ENCODE data around the gene GRK2. TPM values are rescaled to one million over a fixed set of nuclear protein-coding genes. Genes with fewer than 3 reads are reported as not detected.
A peak's percentile ranks its signal among the peaks of the same experiment; 100 is the strongest.

Gene GRK2
- total RNA-seq, 1 experiment from 2014 or later = 56.3 TPM

- no peak overlapping the region for H2AFZ ChIP-seq (ENCODE audit: low read length)
- H3K56ac ChIP-seq (ENCODE audit: insufficient read length, low read depth, low read length) = no peak overlapping the region
- no peak overlapping the region for H2BK20ac ChIP-seq (ENCODE audit: low read depth, low read length, poor library complexity, severe bottlenecking)
- H3K9ac ChIP-seq (ENCODE audit: extremely low read depth, insufficient read length, low read length) = no peak overlapping the region
- TF ChIP-seq CTCF (conservative IDR thresholded peaks at IDR 0.05) = no peak
- H3K79me2 ChIP-seq (ENCODE audit: insufficient read depth, low read length) = no peaks in the 10 kb centered on the region
- H2BK15ac ChIP-seq (ENCODE audit: low read depth, low read length) = no peak overlapping the region
- H3K4me2 ChIP-seq (ENCODE audit: insufficient read depth, insufficient read length, low read length) = peak overlapping the region; percentile 65
- no peak overlapping the region for H4K91ac ChIP-seq (ENCODE audit: insufficient read length, low read depth, low read length)
- H4K8ac ChIP-seq (replicated peaks; ENCODE audit: insufficient read length, low read depth, low read length) = no peak overlapping the region
- peaks cover 11 to 16% of the 10 kb centered on the region in 2 experiments for H3K4me1 Mint-ChIP-seq
- no peak overlapping the region for H3K4ac ChIP-seq (ENCODE audit: low read depth, low read length)
- H3K23ac ChIP-seq (ENCODE audit: insufficient read length, low read depth, low read length) = no peak overlapping the region
- H3K18ac ChIP-seq (ENCODE audit: insufficient read length, low read depth, low read length) = no peak overlapping the region
- H3K27ac ChIP-seq (ENCODE audit: insufficient read length, low read depth, low read length) = no peak overlapping the region
- no peak overlapping the region for H2BK120ac ChIP-seq (ENCODE audit: low read depth, low read length, poor library complexity, severe bottlenecking)
- H3K4me1 ChIP-seq (ENCODE audit: insufficient read depth, low read length) = no peaks in the 10 kb centered on the region
- H3K9me3 ChIP-seq (ENCODE audit: control insufficient read depth, low read depth, low read length) = no peaks in the 10 kb centered on the region
- peak; percentile 38 for DNase-seq
- H3K23me2 ChIP-seq (ENCODE audit: insufficient read length, low read depth, low read length, poor library complexity, severe bottlenecking) = peaks cover 16% of the 10 kb centered on the region
- H3K14ac ChIP-seq (ENCODE audit: insufficient read depth, low read length) = no peak overlapping the region; the same call in 1 of the 2 replicates
- H4K20me1 ChIP-seq (ENCODE audit: control insufficient read depth, insufficient read depth, insufficient read length) = no peaks in the 10 kb centered on the region
- no peaks in the 10 kb centered on the region for H3K9me3 Mint-ChIP-seq
- H3K4me3 Mint-ChIP-seq = peak overlapping the region; percentile 65 to 74
- H3T11ph ChIP-seq (ENCODE audit: low read length) = no peak overlapping the region
- H3K79me1 ChIP-seq (ENCODE audit: insufficient read depth, low read depth, low read length, poor library complexity, severe bottlenecking) = no peaks in the 10 kb centered on the region
- H2AK5ac ChIP-seq (ENCODE audit: insufficient read length, low read length) = no peak overlapping the region
- no peak overlapping the region for H2BK12ac ChIP-seq (ENCODE audit: insufficient read length, low read depth, low read length)
- peaks cover 6% of the 10 kb centered on the region for H3K27me3 Mint-ChIP-seq (ENCODE audit: low read depth)
- no peak overlapping the region for H3K27ac Mint-ChIP-seq
- H2BK5ac ChIP-seq (ENCODE audit: insufficient read length, low read length) = no peak overlapping the region
- no peaks in the 10 kb centered on the region for H3K27me3 ChIP-seq (ENCODE audit: insufficient read depth, low read length)
- peaks cover 0 to 26% (median 8%) of the 10 kb centered on the region in 3 experiments; a peak in 4 of 7 replicates for H3K36me3 Mint-ChIP-seq (ENCODE audit: insufficient read depth in 1 of 3, low read depth in 3 of 3)
- H4K5ac ChIP-seq (ENCODE audit: insufficient read length, low read depth, low read length) = no peak overlapping the region
- WGBS (ENCODE audit: extremely low coverage, insufficient read length, low lambda C conversion rate) = no CpG with 5 or more reads among the region's 43 CpGs
These were observed 37.6 kb downstream of the GRK2 start for GRCh38 chr11:67303835-67304411.

All from H9 (cell line).